Activated T-cell treated with anti-CD3 and anti-CD28 coated beads for 4 hours (primary cell): ENCODE results near the gene MNT.

Experiments used
- DNase-seq: peaks from one replicate; pipeline ENCODE4 v3.0.0-alpha.2; 2020

MNT gene

GRCh38 chr17:2414446-2415064 is 13.7 kb upstream of the MNT start:
- no peak for DNase-seq

- no peak for DNase-seq
These were observed 11.7 kb upstream of the MNT start for GRCh38 chr17:2412561-2413021.

- no peak for DNase-seq
These were observed 10.1 kb upstream of the MNT start for GRCh38 chr17:2410951-2411350.

GRCh38 chr17:2406903-2407790 is 6.3 kb upstream of the MNT start:
- DNase-seq: no peak

- no peak for DNase-seq
These were observed 5.5 kb upstream of the MNT start for GRCh38 chr17:2406271-2406902.

GRCh38 chr17:2405247-2405926 is 4.5 kb upstream of the MNT start:
- DNase-seq: no peak

GRCh38 chr17:2403044-2403443 is 2.2 kb upstream of the MNT start:
- no peak for DNase-seq

- DNase-seq: no peak
These were observed 1.7 kb upstream of the MNT start for GRCh38 chr17:2402544-2402943.

GRCh38 chr17:2401426-2402221 is 764 bp upstream of the MNT start:
- peak; percentile 98 for DNase-seq

- peak; percentile 40 for DNase-seq
These were observed 390 bp downstream of the MNT start for GRCh38 chr17:2400474-2400866.

- peak; percentile 87 for DNase-seq
These were observed 1.0 kb downstream of the MNT start for GRCh38 chr17:2399572-2400473.

GRCh38 chr17:2398655-2399571 is 1.9 kb downstream of the MNT start:
- DNase-seq: peak; percentile 48

GRCh38 chr17:2398182-2398581 is 2.7 kb downstream of the MNT start:
- no peak for DNase-seq

GRCh38 chr17:2397247-2398171 is 3.4 kb downstream of the MNT start:
- DNase-seq: no peak

- DNase-seq: no peak
These were observed 4.2 kb downstream of the MNT start for GRCh38 chr17:2396568-2397246.

GRCh38 chr17:2396192-2396567 is 4.7 kb downstream of the MNT start:
- no peak for DNase-seq

GRCh38 chr17:2395258-2396181 is 5.3 kb downstream of the MNT start:
- DNase-seq: no peak
